Erythroblast (primary cell): ENCODE data around the gene ATG10.

ENCODE experiments used
- GATA1 ChIP-seq: IDR thresholded peaks from 2 replicates; pipeline ENCODE4 v1.6.1; 2011; ENCODE audit warnings: low read depth, mild to moderate bottlenecking, control low read depth, low read length, moderate library complexity
- POLR2A ChIP-seq: IDR thresholded peaks from 2 replicates; pipeline ENCODE4 v1.6.1; 2011; ENCODE audit warnings: mild to moderate bottlenecking, low read length

GRCh38 chr5:82274343-82275211 lies 302.8 kb downstream of the ATG10 start:
- TF ChIP-seq POLR2A (peak; percentile 72), GATA1 (no peak)
